ENCODE measurements around the gene AP2A1. TPM values are rescaled to one million over a fixed set of nuclear protein-coding genes. Genes with fewer than 3 reads are reported as not detected.

AP2A1 gene
- total RNA-seq, 4 donors from 2014 or later = 50.7 to 77.8 (median 65.8) TPM

GRCh38 chr19:49738268-49738667, 28.5 kb upstream of the AP2A1 start:
- H3K9me3 ChIP-seq = no peaks in the 10 kb centered on the region
- WGBS, 2 donors = 44 to 59% methylated on average over 4 of the region's 4 CpGs
- intact Hi-C loops (cut with DNase I) = no loop called here
- no peak overlapping the region for H3K4me3 ChIP-seq
- no peaks in the 10 kb centered on the region for H3K36me3 ChIP-seq
- no peaks in the 10 kb centered on the region for H3K27me3 ChIP-seq
- peaks cover 0 to 10% (median 3%) of the 10 kb centered on the region in 3 donors for H3K4me1 ChIP-seq
- no peak overlapping the region for H3K27ac ChIP-seq
- TF ChIP-seq CTCF (IDR thresholded peaks at IDR 0.05) (no peak), POLR2A (IDR thresholded peaks at IDR 0.05) (no peak)
- no peak for DNase-seq

GRCh38 chr19:49739098-49739497, 27.7 kb upstream of the AP2A1 start:
- TF ChIP-seq CTCF (IDR thresholded peaks at IDR 0.05) = no peak
- TF ChIP-seq POLR2A (IDR thresholded peaks at IDR 0.05) = no peak
- Histone ChIP-seq H3K27ac (no peak overlapping the region), H3K4me1 (peaks cover 0 to 10% (median 3%) of the 10 kb centered on the region in 3 donors), H3K36me3 (no peaks in the 10 kb centered on the region), H3K9me3 (no peaks in the 10 kb centered on the region), H3K27me3 (no peaks in the 10 kb centered on the region), H3K4me3 (no peak overlapping the region)
- no peak for DNase-seq
- intact Hi-C loops (cut with DNase I) = no loop called here
- 46% methylated on average over 1 of the region's 1 CpG; no CpG with 5 or more reads in 1 of the 2 donors for WGBS, 2 donors

GRCh38 chr19:49739933-49740332, 26.9 kb upstream of the AP2A1 start:
- Histone ChIP-seq H3K27me3 (no peaks in the 10 kb centered on the region), H3K4me3 (no peak overlapping the region), H3K27ac (no peak overlapping the region), H3K9me3 (no peaks in the 10 kb centered on the region), H3K36me3 (no peaks in the 10 kb centered on the region), H3K4me1 (peaks cover 0 to 10% (median 3%) of the 10 kb centered on the region in 3 donors)
- DNase-seq = no peak
- no peak for TF ChIP-seq CTCF (IDR thresholded peaks at IDR 0.05)
- no peak for TF ChIP-seq POLR2A (IDR thresholded peaks at IDR 0.05)
- WGBS, 2 donors = 44 to 58% methylated on average over 5 to 8 of the region's 10 CpGs
- intact Hi-C loops (cut with DNase I) = no loop called here

- no peaks in the 10 kb centered on the region for H3K27me3 ChIP-seq
- no peak for DNase-seq
- H3K4me3 ChIP-seq = no peak overlapping the region
- no peak for TF ChIP-seq POLR2A (IDR thresholded peaks at IDR 0.05)
- TF ChIP-seq CTCF (IDR thresholded peaks at IDR 0.05) = no peak
- intact Hi-C loops (cut with DNase I) = no loop called here
- H3K36me3 ChIP-seq = no peaks in the 10 kb centered on the region
- peaks cover 0 to 14% (median 3%) of the 10 kb centered on the region in 3 donors for H3K4me1 ChIP-seq
- 82 to 88% methylated on average over 8 to 9 of the region's 9 CpGs for WGBS, 2 donors
- H3K27ac ChIP-seq = no peak overlapping the region
- H3K9me3 ChIP-seq = no peaks in the 10 kb centered on the region
Measured at GRCh38 chr19:49741210-49741844, 25.5 kb upstream of the AP2A1 start.

GRCh38 chr19:49744946-49745381, 21.8 kb upstream of the AP2A1 start:
- Histone ChIP-seq H3K4me3 (no peak overlapping the region), H3K9me3 (no peaks in the 10 kb centered on the region), H3K36me3 (no peaks in the 10 kb centered on the region), H3K27me3 (no peaks in the 10 kb centered on the region), H3K27ac (no peak overlapping the region), H3K4me1 (peaks cover 0 to 9% (median 1%) of the 10 kb centered on the region in 3 donors)
- no peak for DNase-seq
- no peak for TF ChIP-seq POLR2A (IDR thresholded peaks at IDR 0.05)
- TF ChIP-seq CTCF (IDR thresholded peaks at IDR 0.05) = no peak
- intact Hi-C loops (cut with DNase I) = no loop called here
- WGBS, 2 donors = 91 to 93% methylated on average over 12 to 17 of the region's 23 CpGs
